Tibial artery (tissue), 4 donors: ENCODE data around the gene GTF2E1.

ENCODE experiments used
- DNase-seq, 2 donors: peaks; one replicate each; pipeline ENCODE4 v3.0.0-alpha.2; 2019
- H3K27ac ChIP-seq, 2 donors: fragments of 200-600 bp; sonication (generic) in 1 of 2; 1 replicate in 1 of 2; 2 replicates in 1 of 2; pipeline ENCODE4 v1.5.1; 2018 to 2019; ENCODE audit warnings: mild to moderate bottlenecking in 1 of 2
- H3K27me3 ChIP-seq, 2 donors: fragments of 200-600 bp; sonication (generic) in 1 of 2; one replicate each; pipeline versions ENCODE4 v1.5.1 to v1.6.0; 2016 to 2019
- H3K36me3 ChIP-seq, 3 donors: fragments of 200-600 bp; sonication (generic) in 2 of 3; one replicate each; pipeline ENCODE4 v1.5.1; 2016 to 2019; ENCODE audit warnings: mild to moderate bottlenecking in 2 of 3
- H3K4me1 ChIP-seq, 4 donors: fragments of 200-600 bp; sonication (generic) in 2 of 4; 1 replicate in 3 of 4; 2 replicates in 1 of 4; pipeline ENCODE4 v1.5.1; 2016 to 2019
- H3K4me3 ChIP-seq, 2 donors: fragments of 200-600 bp; sonication (generic) in 1 of 2; 1 replicate in 1 of 2; 2 replicates in 1 of 2; pipeline ENCODE4 v1.5.1; 2018 to 2019; ENCODE audit warnings: mild to moderate bottlenecking in 2 of 2
- H3K9me3 ChIP-seq, 3 donors: fragments of 200-600 bp; sonication (generic) in 1 of 3; one replicate each; pipeline ENCODE4 v1.5.1; 2016 to 2019
- intact Hi-C: fragments of 100-400 bp; cut with DNase I; formaldehyde crosslinking; loops from one replicate; pipeline ENCODE4 v1.15.0; 2023; ENCODE audit warnings: low total_unique reads
- TF ChIP-seq, protein P1 (sequence below), 2 experiments: fragments of 200-600 bp in 1 of 2; fragments of 450-650 bp in 1 of 2; IDR thresholded peaks; one replicate each; pipeline ENCODE4 v1.5.1; 2017 to 2019; ENCODE audit warnings: antibody characterized with exemption in 2 of 2, mild to moderate bottlenecking in 1 of 2, moderate library complexity in 1 of 2

The GTF2E1 gene

GRCh38 chr3:120741320-120741719, 1.2 kb upstream of the GTF2E1 start:
- TF ChIP-seq, protein P1, sequence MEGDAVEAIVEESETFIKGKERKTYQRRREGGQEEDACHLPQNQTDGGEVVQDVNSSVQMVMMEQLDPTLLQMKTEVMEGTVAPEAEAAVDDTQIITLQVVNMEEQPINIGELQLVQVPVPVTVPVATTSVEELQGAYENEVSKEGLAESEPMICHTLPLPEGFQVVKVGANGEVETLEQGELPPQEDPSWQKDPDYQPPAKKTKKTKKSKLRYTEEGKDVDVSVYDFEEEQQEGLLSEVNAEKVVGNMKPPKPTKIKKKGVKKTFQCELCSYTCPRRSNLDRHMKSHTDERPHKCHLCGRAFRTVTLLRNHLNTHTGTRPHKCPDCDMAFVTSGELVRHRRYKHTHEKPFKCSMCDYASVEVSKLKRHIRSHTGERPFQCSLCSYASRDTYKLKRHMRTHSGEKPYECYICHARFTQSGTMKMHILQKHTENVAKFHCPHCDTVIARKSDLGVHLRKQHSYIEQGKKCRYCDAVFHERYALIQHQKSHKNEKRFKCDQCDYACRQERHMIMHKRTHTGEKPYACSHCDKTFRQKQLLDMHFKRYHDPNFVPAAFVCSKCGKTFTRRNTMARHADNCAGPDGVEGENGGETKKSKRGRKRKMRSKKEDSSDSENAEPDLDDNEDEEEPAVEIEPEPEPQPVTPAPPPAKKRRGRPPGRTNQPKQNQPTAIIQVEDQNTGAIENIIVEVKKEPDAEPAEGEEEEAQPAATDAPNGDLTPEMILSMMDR (IDR thresholded peaks at IDR 0.05) = no peak
- peak overlapping the region; percentile 68 to 93 for H3K4me3 ChIP-seq
- intact Hi-C loops = loop anchor here (5.0 to 10.0 kb wide), 4 partner anchors 144 to 1003 kb away; partner anchors contain the start of genes GOLGB1, GSK3B and NDUFB4
- H3K27me3 ChIP-seq = no peaks in the 10 kb centered on the region
- peaks cover 12 to 16% (median 15%) of the 10 kb centered on the region in 3 donors for H3K36me3 ChIP-seq
- H3K4me1 ChIP-seq = peaks cover 0 to 18% (median 12%) of the 10 kb centered on the region in 4 donors
- DNase-seq = no peak
- no peak overlapping the region for H3K27ac ChIP-seq
- no peaks in the 10 kb centered on the region for H3K9me3 ChIP-seq

- TF ChIP-seq, protein P1 (IDR thresholded peaks at IDR 0.05) = no peak
- intact Hi-C loops = loop anchor here (5.0 to 10.0 kb wide), 4 partner anchors 145 to 1003 kb away; partner anchors contain the start of genes GOLGB1, GSK3B and NDUFB4
These were observed 727 bp upstream of the GTF2E1 start for GRCh38 chr3:120741837-120742197.

GRCh38 chr3:120742849-120743365, 363 bp downstream of the GTF2E1 start:
- no peak for DNase-seq
- no peaks in the 10 kb centered on the region for H3K9me3 ChIP-seq
- intact Hi-C loops = loop anchor here (5.0 to 10.0 kb wide), 4 partner anchors 146 to 1002 kb away; partner anchors contain the start of genes GOLGB1, GSK3B and NDUFB4
- TF ChIP-seq, protein P1 (IDR thresholded peaks at IDR 0.05) = no peak
- no peaks in the 10 kb centered on the region for H3K27me3 ChIP-seq
- H3K4me3 ChIP-seq = peak overlapping the region; percentile 68 to 93
- peaks cover 0 to 18% (median 12%) of the 10 kb centered on the region in 4 donors for H3K4me1 ChIP-seq
- H3K27ac ChIP-seq = peak overlapping the region; percentile 89 to 91
- peaks cover 5 to 12% (median 11%) of the 10 kb centered on the region in 3 donors for H3K36me3 ChIP-seq

More at GRCh38 chr3:120741837-120742197, 727 bp upstream of the GTF2E1 start:
- Histone ChIP-seq H3K36me3 (peaks cover 12 to 16% (median 15%) of the 10 kb centered on the region in 3 donors), H3K9me3 (no peaks in the 10 kb centered on the region), H3K4me1 (peaks cover 0 to 18% (median 12%) of the 10 kb centered on the region in 4 donors), H3K27ac (peak overlapping the region; percentile 89 to 91), H3K4me3 (peak overlapping the region; percentile 68 to 93), H3K27me3 (no peaks in the 10 kb centered on the region)
- no peak for DNase-seq

DNA sequence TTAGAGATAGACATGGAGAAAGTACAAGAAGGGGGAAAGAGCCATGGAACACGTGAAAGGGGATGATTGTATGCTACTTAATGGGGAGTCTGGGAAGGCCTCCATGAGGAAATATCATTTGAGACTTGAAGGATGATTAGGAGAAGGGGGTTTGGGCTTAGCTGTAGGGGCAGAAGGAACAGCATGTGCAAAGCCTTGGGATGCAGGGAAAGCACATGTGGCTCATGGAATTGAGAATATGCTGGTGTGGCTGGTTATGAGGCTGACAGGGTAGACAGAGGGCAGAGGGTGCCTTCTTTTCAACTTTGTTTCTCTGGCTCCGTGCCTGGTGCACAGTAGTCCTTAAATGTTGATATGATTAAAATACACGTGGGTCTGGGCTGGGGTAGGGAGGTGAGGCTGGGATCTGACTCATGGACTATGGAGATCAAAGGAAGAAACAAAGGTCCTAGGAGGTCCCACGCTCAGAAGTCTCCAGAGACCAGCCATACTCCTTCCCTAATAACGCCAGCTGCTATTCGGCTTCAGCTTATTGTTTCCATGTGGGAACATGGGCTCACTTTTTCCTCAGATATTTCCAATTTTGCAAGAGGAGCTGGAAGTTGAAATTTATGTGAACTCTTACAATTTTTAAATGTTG, 1.1 kb downstream of the GTF2E1 start:
- Histone ChIP-seq H3K36me3 (peaks cover 0 to 7% (median 6%) of the 10 kb centered on the region in 3 donors), H3K27me3 (no peaks in the 10 kb centered on the region), H3K9me3 (no peaks in the 10 kb centered on the region), H3K4me3 (peak overlapping the region; percentile 68 to 93), H3K27ac (peak overlapping the region; percentile 89 to 91), H3K4me1 (peaks cover 0 to 18% (median 12%) of the 10 kb centered on the region in 4 donors)
- DNase-seq = no peak
- TF ChIP-seq, protein P1 (IDR thresholded peaks at IDR 0.05) = no peak
- intact Hi-C loops = loop anchor here (5.0 to 10.0 kb wide), 4 partner anchors 146 to 1001 kb away; partner anchors contain the start of genes GOLGB1, GSK3B and NDUFB4

DNA sequence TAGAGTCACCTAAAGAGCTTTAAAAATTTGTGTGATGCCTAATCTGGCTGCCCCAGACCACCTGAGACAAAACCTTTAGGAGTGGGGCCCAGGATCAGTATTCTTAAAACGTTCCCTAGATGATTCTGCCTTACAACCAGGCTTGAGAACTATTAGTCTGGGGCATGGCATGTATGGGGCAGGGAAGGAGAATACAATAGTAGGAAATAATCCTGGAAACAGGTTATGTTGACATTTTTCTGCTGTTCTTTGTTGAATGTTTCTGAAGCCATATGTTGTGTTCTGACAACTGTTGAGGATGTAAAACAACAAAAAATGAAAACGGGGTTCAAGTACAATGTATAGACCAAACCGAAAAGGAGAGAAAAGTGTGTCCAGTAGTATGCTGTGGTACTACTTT, 2.9 kb downstream of the GTF2E1 start:
- intact Hi-C loops = loop anchor here (10.0 kb wide), 3 partner anchors 181 to 999 kb away; partner anchors contain the start of genes GOLGB1 and GSK3B
- Histone ChIP-seq H3K9me3 (no peaks in the 10 kb centered on the region), H3K27me3 (no peaks in the 10 kb centered on the region), H3K36me3 (peaks cover 0 to under 1% (median under 1%) of the 10 kb centered on the region in 3 donors), H3K4me3 (no peak overlapping the region), H3K4me1 (peaks cover 0 to 18% (median 12%) of the 10 kb centered on the region in 4 donors), H3K27ac (no peak overlapping the region)
- DNase-seq = no peak
- TF ChIP-seq, protein P1 (IDR thresholded peaks at IDR 0.05) = no peak
